Measurements from ENCODE around the gene SMIM43. TPM values are rescaled to one million over a fixed set of nuclear protein-coding genes. Genes with fewer than 3 reads are reported as not detected.

The SMIM43 gene
- total and polyA plus RNA-seq, 2 of the 8 experiments (the other 6 are each of a cell fraction or from before 2014, with no cell fraction given), result 0.50 to 0.94 TPM

GRCh38 chr4:121765971-121766538, 1.1 kb upstream of the SMIM43 start:
- H3K14ac ChIP-seq (ENCODE audit: insufficient read length), result no peak overlapping the region
- DNase-seq (ENCODE audit: low read depth in 1 of 2, low spot score in 2 of 2), result no peak
- no peak for TF ChIP-seq RFX5 (IDR thresholded peaks at IDR 0.05; ENCODE audit: borderline replicate concordance, low read depth, low read length)
- TF ChIP-seq USF2 (IDR thresholded peaks at IDR 0.05; ENCODE audit: low read length), result 0 out of 2 replicates have a peak, but pooled peaks have one; percentile 25
- no peak for TF ChIP-seq GABPA (IDR thresholded peaks at IDR 0.05; ENCODE audit: borderline replicate concordance, insufficient read depth, low read length)
- no peak overlapping the region for H2BK12ac ChIP-seq (ENCODE audit: low read depth, low read length)
- no peaks in the 10 kb centered on the region for H4K20me1 ChIP-seq (replicated peaks in 1 of 2; ENCODE audit: control insufficient read depth in 1 of 2, insufficient read depth in 2 of 2, low read length in 2 of 2)
- H4K91ac ChIP-seq (replicated peaks; ENCODE audit: insufficient read length, low read length), result no peak overlapping the region
- H3K36me3 ChIP-seq (ENCODE audit: control insufficient read depth in 2 of 4, insufficient read depth in 4 of 4, low read length in 3 of 4), result no peaks in the 10 kb centered on the region
- no peak for FAIRE-seq
- H3K18ac ChIP-seq (ENCODE audit: extremely low read depth, low read length), result no peak overlapping the region
- H2BK15ac ChIP-seq (ENCODE audit: low read length), result no peak overlapping the region
- peaks cover 17 to 55% (median 38%) of the 10 kb centered on the region in 4 experiments for H3K27me3 ChIP-seq (replicated peaks in 1 of 4; ENCODE audit: control insufficient read depth in 3 of 4, extremely low read depth in 1 of 4, insufficient read depth in 3 of 4, low read length in 3 of 4)
- H3K79me1 ChIP-seq (ENCODE audit: low read depth, low read length), result no peaks in the 10 kb centered on the region
- peaks cover 0 to 11% (median 7%) of the 10 kb centered on the region in 4 experiments; a peak in 3 of 7 replicates for H3K4me1 ChIP-seq (replicated peaks in 1 of 4; ENCODE audit: control insufficient read depth in 3 of 4, insufficient read depth in 4 of 4, low read length in 3 of 4)
- WGBS, 2 experiments (ENCODE audit: extremely low coverage in 1 of 2, insufficient coverage in 1 of 2, insufficient read length in 1 of 2, insufficient replicate concordance in 2 of 2, low coverage in 1 of 2, low lambda C conversion rate in 2 of 2, missing lambda C conversion rate in 1 of 2), result 49% methylated on average over 9 of the region's 9 CpGs; no CpG with 5 or more reads in 1 of the 2 experiments
- no peak overlapping the region for H2BK120ac ChIP-seq (replicated peaks; ENCODE audit: low read depth, low read length)
- H3K4me3 ChIP-seq (ENCODE audit: extremely low read depth in 1 of 4, insufficient read depth in 2 of 4, low read depth in 3 of 4, low read length in 4 of 4), result peak overlapping the region in 1 of 4 experiments; percentile 76; a peak in 2 of 8 replicates
- ChIA-PET POLR2A (ENCODE audit: partially characterized antibody) (interaction anchor here (0.8 to 3.2 kb wide), 8 partner anchors 11 to 58 kb away, joined by 3 to 13 read pairs (median 4); partner anchors contain the start of gene CCNA2), CTCF (ENCODE audit: partially characterized antibody) (interaction anchor here (1.2 to 2.8 kb wide), 5 partner anchors 12 to 42 kb away, joined by 3 to 10 read pairs (median 4); no protein-coding TSS in a partner anchor)
- no peak overlapping the region for H3K23ac ChIP-seq (ENCODE audit: insufficient read length)
- H3K4me2 ChIP-seq (ENCODE audit: insufficient read depth in 1 of 2, low read depth in 2 of 2, low read length in 2 of 2), result peak overlapping the region; percentile 87 to 96
- H3K4ac ChIP-seq (replicated peaks; ENCODE audit: insufficient read length, low read depth, low read length), result no peak overlapping the region
- no peaks in the 10 kb centered on the region for H3K9me3 ChIP-seq (ENCODE audit: insufficient read depth in 2 of 2, low read depth in 1 of 2, low read length in 1 of 2)
- H3K27ac ChIP-seq (ENCODE audit: low read depth, low read length), result no peak overlapping the region
- H2AFZ ChIP-seq (ENCODE audit: low read length), result no peak overlapping the region
- H2BK5ac ChIP-seq (ENCODE audit: low read depth, low read length), result no peak overlapping the region
- H2AK5ac ChIP-seq (ENCODE audit: low read depth, low read length), result no peak overlapping the region
- H4K5ac ChIP-seq (ENCODE audit: insufficient read length, low read depth, low read length), result no peak overlapping the region
- no peak overlapping the region for H3K9ac ChIP-seq (replicated peaks in 1 of 4; ENCODE audit: extremely low read depth in 1 of 4, low read depth in 3 of 4, low read length in 3 of 4)
- H3K56ac ChIP-seq (replicated peaks; ENCODE audit: insufficient read length, low read depth, low read length), result no peak overlapping the region
- H2BK20ac ChIP-seq (ENCODE audit: low read length), result no peak overlapping the region
- peaks cover 9% of the 10 kb centered on the region for H3K23me2 ChIP-seq (ENCODE audit: low read depth, low read length)
- H3K79me2 ChIP-seq (ENCODE audit: control insufficient read depth in 1 of 2, insufficient read depth in 2 of 2, low read length in 2 of 2), result no peaks in the 10 kb centered on the region
- no peak overlapping the region; the same call in 1 of the 2 replicates for H4K8ac ChIP-seq (ENCODE audit: extremely low read depth, insufficient read depth, low read length)

Data from H1 (cell line).